Fibroblast of the aortic adventitia (primary cell): ENCODE results near the gene RAD54L. TPM values are rescaled to one million over a fixed set of nuclear protein-coding genes. Genes with fewer than 3 reads are reported as not detected.

Experiments used
- DNase-seq: peaks from one replicate; pipeline ENCODE4 v3.0.0-alpha.2; 2010; ENCODE audit warnings: low read depth
- H3K4me3 ChIP-seq: 2 replicates; pipeline ENCODE4 v1.5.1; 2011; ENCODE audit warnings: low read depth, mild to moderate bottlenecking, control low read depth, low read length, moderate library complexity
- total RNA-seq: library from RNA; depleted of rRNA; stranded (reverse); fragments of >200 nt; gene quantifications from 2 replicates; pipeline ENCODE4 v1.2.3, GENCODE V29; 2012; ENCODE audit warnings: low replicate concordance
- TF ChIP-seq, protein P1 (sequence below): IDR thresholded peaks from 2 replicates; pipeline ENCODE4 v1.5.1; 2011; ENCODE audit warnings: mild to moderate bottlenecking, low read length, control low read depth, inconsistent platforms; ENCODE audit not compliant: insufficient read depth

Gene RAD54L
- total RNA-seq, 1 donor = 9.7 TPM

DNA sequence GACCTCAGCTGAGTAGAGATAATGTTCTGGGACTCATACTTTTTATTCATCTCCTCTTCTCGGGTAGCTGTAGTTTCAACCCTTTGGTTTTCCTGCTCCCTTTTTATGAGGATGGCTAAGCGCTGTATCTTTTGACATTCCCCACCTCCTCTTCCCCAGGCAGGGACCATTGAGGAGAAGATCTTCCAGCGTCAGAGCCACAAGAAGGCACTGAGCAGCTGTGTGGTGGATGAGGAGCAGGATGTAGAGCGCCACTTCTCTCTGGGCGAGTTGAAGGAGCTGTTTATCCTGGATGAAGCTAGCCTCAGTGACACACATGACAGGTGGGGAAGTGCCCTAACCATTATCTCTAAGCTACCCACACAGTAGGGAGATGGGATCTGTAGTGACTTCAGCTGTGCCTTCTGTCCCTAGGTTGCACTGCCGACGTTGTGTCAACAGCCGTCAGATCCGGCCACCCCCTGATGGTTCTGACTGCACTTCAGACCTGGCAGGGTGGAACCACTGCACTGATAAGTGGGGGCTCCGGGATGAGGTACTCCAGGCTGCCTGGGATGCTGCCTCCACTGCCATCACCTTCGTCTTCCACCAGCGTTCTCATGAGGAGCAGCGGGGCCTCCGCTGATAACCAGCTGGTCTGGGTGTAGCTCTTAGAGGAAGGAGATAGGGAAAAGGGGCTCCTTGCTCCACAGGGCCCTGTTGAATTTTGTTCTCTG is 30.3 kb downstream of the RAD54L start:
- no peak overlapping the region for H3K4me3 ChIP-seq
- TF ChIP-seq, protein P1, sequence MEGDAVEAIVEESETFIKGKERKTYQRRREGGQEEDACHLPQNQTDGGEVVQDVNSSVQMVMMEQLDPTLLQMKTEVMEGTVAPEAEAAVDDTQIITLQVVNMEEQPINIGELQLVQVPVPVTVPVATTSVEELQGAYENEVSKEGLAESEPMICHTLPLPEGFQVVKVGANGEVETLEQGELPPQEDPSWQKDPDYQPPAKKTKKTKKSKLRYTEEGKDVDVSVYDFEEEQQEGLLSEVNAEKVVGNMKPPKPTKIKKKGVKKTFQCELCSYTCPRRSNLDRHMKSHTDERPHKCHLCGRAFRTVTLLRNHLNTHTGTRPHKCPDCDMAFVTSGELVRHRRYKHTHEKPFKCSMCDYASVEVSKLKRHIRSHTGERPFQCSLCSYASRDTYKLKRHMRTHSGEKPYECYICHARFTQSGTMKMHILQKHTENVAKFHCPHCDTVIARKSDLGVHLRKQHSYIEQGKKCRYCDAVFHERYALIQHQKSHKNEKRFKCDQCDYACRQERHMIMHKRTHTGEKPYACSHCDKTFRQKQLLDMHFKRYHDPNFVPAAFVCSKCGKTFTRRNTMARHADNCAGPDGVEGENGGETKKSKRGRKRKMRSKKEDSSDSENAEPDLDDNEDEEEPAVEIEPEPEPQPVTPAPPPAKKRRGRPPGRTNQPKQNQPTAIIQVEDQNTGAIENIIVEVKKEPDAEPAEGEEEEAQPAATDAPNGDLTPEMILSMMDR = no peak
- no peak for DNase-seq

DNA sequence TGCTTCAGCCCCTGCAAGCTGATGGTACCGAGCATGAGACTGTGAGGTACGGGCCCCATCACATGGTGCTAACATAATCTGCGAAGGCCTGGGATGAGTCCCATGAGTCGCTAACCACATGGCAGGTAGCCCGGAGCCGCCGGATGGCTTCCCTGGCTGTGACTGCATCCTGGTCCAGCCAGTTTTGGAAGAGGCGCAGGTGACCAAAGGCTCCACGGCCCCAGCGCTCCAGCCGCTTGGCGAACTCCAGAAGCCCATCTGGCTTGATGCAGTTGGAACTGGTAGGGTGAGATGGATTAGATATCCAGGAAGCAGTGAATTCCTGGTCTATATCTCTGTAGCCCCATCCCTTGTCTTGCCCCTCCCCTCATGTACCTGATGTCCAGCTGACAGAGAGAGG is 31.2 kb downstream of the RAD54L start:
- DNase-seq = peak; percentile 19
- no peak overlapping the region for H3K4me3 ChIP-seq
- TF ChIP-seq, protein P1 = no peak

DNA sequence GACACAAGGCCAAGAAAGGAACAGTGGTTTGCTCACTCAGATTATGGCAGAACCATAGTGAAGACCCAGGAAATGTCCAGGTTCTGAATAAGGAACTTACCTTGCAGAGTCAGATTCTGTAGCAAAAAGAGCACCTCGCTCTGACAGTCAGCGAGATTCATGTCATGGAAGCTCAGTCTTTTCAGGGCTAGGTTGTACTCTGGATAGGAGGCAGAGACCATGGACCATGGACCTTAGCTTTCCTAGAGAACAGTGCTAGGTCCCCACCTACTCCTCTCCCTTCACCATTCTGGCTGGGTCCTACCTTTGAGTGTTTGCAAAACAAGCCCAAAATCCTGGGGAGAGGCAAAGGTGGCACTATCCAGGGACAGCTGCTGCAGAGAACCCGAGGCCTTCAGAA is 32.5 kb downstream of the RAD54L start:
- TF ChIP-seq, protein P1 = no peak
- no peak overlapping the region for H3K4me3 ChIP-seq
- no peak for DNase-seq

DNA sequence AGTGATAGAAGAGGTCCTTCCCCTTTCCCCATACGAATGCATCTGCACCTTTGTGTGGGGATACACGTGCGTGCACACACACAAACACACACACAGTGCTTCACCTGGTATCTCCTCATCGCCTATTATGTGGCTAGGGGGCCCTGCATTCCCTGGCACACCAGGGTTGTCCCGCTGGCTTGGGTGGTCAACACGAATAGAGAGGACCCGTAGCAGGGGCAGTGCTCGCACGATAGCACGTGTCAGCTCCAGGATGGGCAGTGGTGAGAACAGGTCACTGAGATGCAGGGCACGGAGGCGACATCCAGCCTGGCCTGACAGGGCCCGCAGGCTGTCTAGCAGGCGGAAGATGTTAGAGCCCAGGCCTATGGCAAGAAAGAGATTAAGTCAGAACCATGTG is 33.5 kb downstream of the RAD54L start:
- no peak for DNase-seq
- TF ChIP-seq, protein P1 = no peak

DNA sequence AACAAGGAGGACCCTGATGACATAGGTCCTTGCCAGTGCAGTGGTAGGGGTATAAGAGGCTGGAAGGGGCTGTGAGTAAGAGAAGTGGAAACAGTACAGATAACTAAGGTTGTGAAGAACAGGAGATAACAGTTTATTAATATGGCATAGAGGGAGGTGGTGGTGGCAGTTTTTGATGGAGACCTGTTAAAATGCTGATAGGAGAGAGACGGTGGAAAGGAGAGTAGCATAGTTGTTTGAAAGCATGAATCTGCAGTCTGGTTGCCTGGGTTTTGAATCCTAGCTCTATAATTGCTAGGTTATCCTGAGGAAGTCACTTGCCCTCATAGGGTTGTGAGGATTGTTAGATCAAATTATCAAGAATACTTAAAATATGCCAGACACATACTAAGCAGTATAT is 36.5 kb downstream of the RAD54L start:
- TF ChIP-seq, protein P1 = no peak
- H3K4me3 ChIP-seq = no peak overlapping the region
- no peak for DNase-seq

More for the DNA sequence above, 33.5 kb downstream of the RAD54L start:
- no peak overlapping the region for H3K4me3 ChIP-seq

DNA sequence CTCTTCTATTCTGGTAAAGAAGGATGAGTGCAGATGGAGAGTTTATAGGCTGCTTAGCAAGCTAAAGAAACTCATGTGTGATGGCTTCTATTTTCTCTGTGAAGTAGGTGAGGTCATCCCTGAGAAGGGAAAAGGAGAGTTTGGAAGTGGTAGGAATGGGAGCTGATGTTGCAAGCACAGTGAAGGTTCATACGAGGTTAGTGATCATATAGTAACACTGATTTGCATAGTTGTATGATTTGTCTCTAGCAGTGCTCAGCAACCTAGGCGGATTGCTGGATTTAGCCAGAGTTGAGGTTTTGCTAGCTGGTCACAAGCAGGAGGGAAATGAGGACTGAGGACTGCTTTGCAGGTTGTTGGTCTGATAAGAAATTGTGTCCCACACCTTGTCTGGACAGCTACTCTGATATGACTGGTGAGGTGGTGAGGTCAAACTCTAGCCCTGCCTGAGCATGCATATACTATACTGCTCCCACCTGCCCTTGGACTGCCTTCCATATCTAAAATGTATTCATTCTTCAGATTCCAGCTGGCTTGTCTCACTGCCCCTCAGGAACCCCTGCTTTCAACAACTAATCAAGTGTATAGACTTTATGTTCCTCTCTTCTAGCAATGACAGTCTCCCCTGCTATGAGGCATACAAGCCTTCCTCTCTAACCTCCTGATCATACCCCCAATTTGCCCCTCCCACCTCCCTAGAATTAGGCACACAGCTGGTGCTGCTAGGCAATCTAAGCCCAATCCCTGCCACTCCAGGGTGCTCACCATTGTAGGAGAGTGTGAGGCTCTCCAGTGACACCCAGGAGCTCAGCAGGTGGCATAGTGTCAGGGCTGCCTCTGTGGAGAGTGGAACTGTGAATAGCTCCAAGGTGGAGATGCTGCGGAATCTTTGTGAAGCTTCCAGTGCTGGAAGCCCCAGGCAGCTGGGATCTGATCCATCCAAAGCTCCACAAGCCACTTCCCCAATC is 37.3 kb downstream of the RAD54L start:
- no peak overlapping the region for H3K4me3 ChIP-seq
- no peak for DNase-seq
- TF ChIP-seq, protein P1 = no peak
